Keratinocyte (primary cell): ENCODE data around the gene SORBS1. TPM values are rescaled to one million over a fixed set of nuclear protein-coding genes. Genes with fewer than 3 reads are reported as not detected.

ENCODE experiments used
- DNase-seq: peaks from one replicate; pipeline ENCODE4 v3.0.0-alpha.2; 2011; ENCODE audit warnings: low read depth, missing footprints, low spot score
- FAIRE-seq: peaks from 2 replicates; lab custom pipeline; 2011; peaks lifted over from hg19 to GRCh38; lab: Jason Lieb, UNC
- H2AFZ ChIP-seq: 2 replicates; pipeline ENCODE4 v1.6.0; 2012; ENCODE audit warnings: low read length, control low read depth, inconsistent platforms; ENCODE audit not compliant: control insufficient read depth
- H3K27ac ChIP-seq: 2 replicates; pipeline ENCODE4 v1.5.1; 2011; ENCODE audit warnings: low read length; ENCODE audit not compliant: control insufficient read depth, insufficient read depth
- H3K27me3 ChIP-seq: 3 replicates; pipeline ENCODE4 v1.6.0; 2011; ENCODE audit warnings: low read length; ENCODE audit not compliant: control insufficient read depth, insufficient read depth; ENCODE audit errors: extremely low read depth
- H3K36me3 ChIP-seq, 2 experiments: 2 replicates in 1 of 2; 3 replicates in 1 of 2; pipeline ENCODE4 v1.5.1; 2011; ENCODE audit warnings: low read length in 2 of 2, mild to moderate bottlenecking in 1 of 2; ENCODE audit not compliant: control insufficient read depth in 2 of 2, insufficient read depth in 2 of 2; ENCODE audit errors: extremely low read depth in 1 of 2
- H3K4me1 ChIP-seq: 3 replicates; pipeline ENCODE4 v1.5.1; 2011; ENCODE audit warnings: low read length; ENCODE audit not compliant: control insufficient read depth, insufficient read depth; ENCODE audit errors: extremely low read depth
- H3K4me2 ChIP-seq: 3 replicates; pipeline ENCODE4 v1.6.0; 2011; ENCODE audit warnings: low read depth, low read length; ENCODE audit not compliant: control insufficient read depth, insufficient read depth; ENCODE audit errors: extremely low read depth
- H3K4me3 ChIP-seq, 3 experiments: fragments of 200-600 bp in 1 of 3; sonication (generic) in 1 of 3; 2 replicates in 2 of 3; 3 replicates in 1 of 3; pipeline ENCODE4 v1.5.1; 2011 to 2016; ENCODE audit warnings: low read length in 3 of 3, mild to moderate bottlenecking in 3 of 3, control low read depth in 2 of 3, inconsistent platforms in 1 of 3, low read depth in 1 of 3, mixed read lengths in 1 of 3, mixed run types in 1 of 3, moderate library complexity in 1 of 3; ENCODE audit not compliant: control insufficient read depth in 2 of 3, insufficient read depth in 2 of 3; ENCODE audit errors: extremely low read depth in 1 of 3
- H3K79me2 ChIP-seq: 2 replicates; pipeline ENCODE4 v1.6.0; 2012; ENCODE audit warnings: low read length; ENCODE audit not compliant: control insufficient read depth, insufficient read depth
- H3K9ac ChIP-seq: 3 replicates; pipeline ENCODE4 v1.6.0; 2011; ENCODE audit warnings: low read length; ENCODE audit not compliant: control insufficient read depth, insufficient read depth; ENCODE audit errors: extremely low read depth
- H3K9me1 ChIP-seq: 3 replicates; pipeline ENCODE4 v1.6.0; 2011; ENCODE audit warnings: low read length; ENCODE audit not compliant: control insufficient read depth, insufficient read depth; ENCODE audit errors: extremely low read depth
- H3K9me3 ChIP-seq: 2 replicates; pipeline ENCODE4 v1.5.1; 2012; ENCODE audit warnings: low read depth, low read length; ENCODE audit not compliant: control insufficient read depth
- H4K20me1 ChIP-seq: 3 replicates; pipeline ENCODE4 v1.6.0; 2011; ENCODE audit warnings: low read length; ENCODE audit not compliant: control insufficient read depth, insufficient read depth; ENCODE audit errors: extremely low read depth
- CTCF ChIP-seq, 3 experiments: IDR thresholded peaks in 1 of 3; conservative IDR thresholded peaks in 1 of 3; optimal IDR thresholded peaks in 1 of 3; 2 replicates in 2 of 3; 3 replicates in 1 of 3; pipeline versions ENCODE3 to v1.5.1; 2011; ENCODE audit warnings: low read length in 3 of 3, mild to moderate bottlenecking in 3 of 3, moderate library complexity in 2 of 3, control low read depth in 1 of 3, inconsistent platforms in 1 of 3; ENCODE audit not compliant: insufficient read depth in 2 of 3; ENCODE audit errors: extremely low read depth in 1 of 3
- EZH2 ChIP-seq: IDR thresholded peaks from one replicate; pipeline ENCODE4 v1.6.1; 2012; ENCODE audit warnings: inconsistent platforms, mild to moderate bottlenecking, low read length, moderate library complexity
- dilution Hi-C: fragments of 300-500 bp; cut with MboI; formaldehyde crosslinking; loops from one replicate; pipeline ENCODE4 v1.7.0; 2020; ENCODE audit warnings: low sequenced_read_pairs; ENCODE audit not compliant: extremely low pct_ligation_motif_present
- polyA plus RNA-seq, 5 experiments: library from polyadenylated mRNA; depleted of rRNA in 3 of 5; stranded (reverse) in 3 of 5; stranded (forward) in 1 of 5; unstranded in 1 of 5; fragments of >200 nt; gene quantifications; 1 replicate in 1 of 5; 2 replicates in 3 of 5; 3 replicates in 1 of 5; pipeline versions ENCODE4 v1.2.1 to v1.2.3, GENCODE V29; 2011 to 2012; ENCODE audit warnings: missing spikeins in 2 of 5, low read depth in 1 of 5, low replicate concordance in 1 of 5

Gene SORBS1
- polyA plus RNA-seq, 1 donor (not counting 4 experiments of a cell fraction or from before 2014, with no cell fraction given): 0.42 TPM

GRCh38 chr10:95303535-95303934, 257.6 kb downstream of the SORBS1 start:
- H3K9me3 ChIP-seq: no peaks in the 10 kb centered on the region
- no peaks in the 10 kb centered on the region for H4K20me1 ChIP-seq
- peak; percentile 55 for FAIRE-seq
- H3K9ac ChIP-seq: no peak overlapping the region
- no peak overlapping the region for H3K4me2 ChIP-seq
- DNase-seq: no peak
- H2AFZ ChIP-seq: no peak overlapping the region
- peaks cover 12% of the 10 kb centered on the region for H3K4me1 ChIP-seq
- no peaks in the 10 kb centered on the region for H3K27me3 ChIP-seq
- TF ChIP-seq CTCF (optimal IDR thresholded peaks at IDR 0.05 in 1 of 3, IDR thresholded peaks at IDR 0.05 in 1 of 3, conservative IDR thresholded peaks at IDR 0.05 in 1 of 3; ENCODE audit: extremely low read depth in 1 of 3, insufficient read depth in 2 of 3, low read length in 3 of 3) (no peak), EZH2 (no peak)
- no peaks in the 10 kb centered on the region for H3K36me3 ChIP-seq
- H3K79me2 ChIP-seq: no peaks in the 10 kb centered on the region
- H3K27ac ChIP-seq: no peak overlapping the region
- no peaks in the 10 kb centered on the region for H3K9me1 ChIP-seq
- dilution Hi-C loops: no loop called here
- H3K4me3 ChIP-seq: no peak overlapping the region

GRCh38 chr10:95300022-95300539, 261.1 kb downstream of the SORBS1 start:
- H2AFZ ChIP-seq: no peak overlapping the region
- no peaks in the 10 kb centered on the region for H3K9me1 ChIP-seq
- dilution Hi-C loops: no loop called here
- no peaks in the 10 kb centered on the region for H3K36me3 ChIP-seq
- no peak overlapping the region for H3K27ac ChIP-seq
- H3K4me1 ChIP-seq: peaks cover 14% of the 10 kb centered on the region
- FAIRE-seq (peak; percentile 57), DNase-seq (no peak)
- H3K27me3 ChIP-seq: no peaks in the 10 kb centered on the region
- no peaks in the 10 kb centered on the region for H3K9me3 ChIP-seq
- H3K4me2 ChIP-seq: no peak overlapping the region
- H3K4me3 ChIP-seq: no peak overlapping the region
- TF ChIP-seq CTCF (optimal IDR thresholded peaks at IDR 0.05 in 1 of 3, IDR thresholded peaks at IDR 0.05 in 1 of 3, conservative IDR thresholded peaks at IDR 0.05 in 1 of 3; ENCODE audit: extremely low read depth in 1 of 3, insufficient read depth in 2 of 3, low read length in 3 of 3): no peak
- TF ChIP-seq EZH2: no peak
- no peak overlapping the region for H3K9ac ChIP-seq
- no peaks in the 10 kb centered on the region for H4K20me1 ChIP-seq
- H3K79me2 ChIP-seq: no peaks in the 10 kb centered on the region
